Measurements from ENCODE around the gene TMEM164.

- no peak for TF ChIP-seq POLR2AphosphoS5 (IDR thresholded peaks at IDR 0.05; ENCODE audit: low read depth, low read length)
- no peak for TF ChIP-seq POLR2A (IDR thresholded peaks at IDR 0.05; ENCODE audit: low read depth, low read length)
- TF ChIP-seq TAF1 (IDR thresholded peaks at IDR 0.05; ENCODE audit: borderline replicate concordance, low read depth, low read length), result no peak
These were observed 105.5 kb downstream of the TMEM164 start for GRCh38 chrX:110108381-110108821.

Data from GM12892 (cell line).